ENCODE results near the gene RPS13. TPM values are rescaled to one million over a fixed set of nuclear protein-coding genes. Genes with fewer than 3 reads are reported as not detected.
"Not testable (repeated sequence)": the region's sequence is repeated elsewhere in the genome, so short reads cannot be mapped to it uniquely, and the experiment has no call there.

The RPS13 gene
- total RNA-seq, 4 donors from 2014 or later, result 454 to 1,423 (median 780) TPM

DNA sequence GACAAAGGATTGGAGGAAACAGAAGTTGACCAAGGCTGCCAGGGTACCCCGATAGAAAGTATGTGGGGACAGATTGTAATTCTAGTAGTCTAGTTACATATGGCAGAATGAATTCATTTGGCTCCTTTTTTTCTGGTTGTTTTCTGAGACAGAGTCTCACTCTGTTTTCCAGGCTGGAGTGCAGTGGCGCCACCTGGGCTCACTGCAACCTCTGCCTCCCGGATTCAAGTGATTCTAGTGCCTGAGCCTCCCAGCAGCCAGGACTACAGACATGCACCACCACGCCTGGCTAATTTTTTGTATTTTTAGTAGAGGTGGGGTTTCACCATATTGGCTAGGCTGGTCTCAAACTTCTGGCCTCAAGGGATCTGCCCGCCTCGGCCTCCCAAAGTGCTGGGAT lies 30.3 kb upstream of the RPS13 start:
- H3K27me3 ChIP-seq; in situ Hi-C loops (cut with MboI; ENCODE audit: low pct_ligation_motif_present in 1 of 4, low pct_unique_long_range_greater_than_20kb in 1 of 4, low sequenced_read_pairs in 3 of 4); H3K4me1 ChIP-seq; DNase-seq; H3K27ac ChIP-seq; H3K4me3 ChIP-seq; intact Hi-C loops (cut with DNase I; ENCODE audit: low total_unique reads); H3K9me3 ChIP-seq: not testable (repeated sequence)
- peak in 1 of 5 experiments; percentile 5 for TF ChIP-seq CTCF (IDR thresholded peaks at IDR 0.05)
- whole genome bisulfite sequencing, 2 donors (ENCODE audit: low coverage in 1 of 2), result 90 to 97% methylated on average over 6 of the region's 6 CpGs
- peaks cover 0 to 60% (median 26%) of the 10 kb centered on the region in 4 donors for H3K36me3 ChIP-seq

DNA sequence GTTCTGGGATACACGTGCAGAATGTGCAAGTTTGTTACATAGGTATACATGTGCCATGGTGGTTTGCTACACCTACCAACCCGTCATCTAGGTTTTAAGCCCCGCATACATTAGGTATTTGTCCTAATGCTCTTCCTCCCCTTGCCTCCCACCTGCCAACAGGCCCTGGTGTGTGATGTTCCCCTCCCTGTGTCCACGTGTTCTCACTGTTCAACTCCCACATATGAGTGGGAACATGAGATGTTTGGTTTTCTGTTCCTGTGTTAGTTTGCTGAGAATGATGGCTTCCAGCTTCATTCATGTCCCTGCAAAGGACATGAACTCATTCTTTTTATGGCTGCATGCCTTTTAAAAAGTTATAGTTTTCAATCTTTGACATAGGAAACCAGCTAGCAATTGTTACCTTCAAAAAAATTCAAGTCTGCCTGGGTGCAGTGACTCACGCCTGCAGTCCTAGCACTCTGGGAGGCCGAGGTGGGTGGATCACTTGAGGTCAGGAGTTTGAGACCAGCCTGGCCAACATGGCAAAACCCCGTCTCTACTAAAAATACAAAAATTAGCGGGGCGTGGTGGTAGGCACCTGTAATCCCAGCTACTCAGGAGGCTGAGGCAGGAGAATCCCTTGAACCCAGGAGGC lies 28.1 kb upstream of the RPS13 start:
- H3K27me3 ChIP-seq; DNase-seq; H3K9me3 ChIP-seq; H3K27ac ChIP-seq; H3K4me1 ChIP-seq; H3K4me3 ChIP-seq; in situ Hi-C loops (cut with MboI; ENCODE audit: low pct_ligation_motif_present in 1 of 4, low pct_unique_long_range_greater_than_20kb in 1 of 4, low sequenced_read_pairs in 3 of 4); intact Hi-C loops (cut with DNase I; ENCODE audit: low total_unique reads): not testable (repeated sequence)
- 86 to 91% methylated on average over 6 to 9 of the region's 9 CpGs for WGBS, 2 donors (ENCODE audit: low coverage in 1 of 2)
- H3K36me3 ChIP-seq, result peaks cover 0 to 51% (median 24%) of the 10 kb centered on the region in 4 donors

DNA sequence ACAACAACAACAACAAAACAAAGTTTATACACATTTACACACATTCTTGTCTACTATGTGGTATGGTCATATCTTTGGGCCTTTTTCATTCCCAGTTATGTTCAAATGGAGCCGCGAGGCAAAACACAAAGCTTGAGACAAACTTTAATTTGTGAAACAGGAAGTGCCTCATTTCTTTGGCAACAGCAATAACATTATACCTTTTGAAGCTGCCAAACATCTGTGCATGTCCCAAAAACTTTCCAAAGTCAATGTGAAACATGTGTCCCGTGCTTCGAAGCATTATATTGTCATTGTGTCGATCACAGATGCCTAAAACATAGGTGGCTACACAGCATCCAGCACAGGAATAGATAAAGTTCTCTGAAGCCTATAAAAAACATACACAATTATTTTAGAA lies 25.0 kb upstream of the RPS13 start:
- DNase-seq, result no peak
- Histone ChIP-seq H3K4me1 (peaks cover 0 to 3% (median 0%) of the 10 kb centered on the region in 4 donors), H3K36me3 (peaks cover 0 to 58% (median 22%) of the 10 kb centered on the region in 4 donors), H3K4me3 (no peak overlapping the region), H3K9me3 (no peaks in the 10 kb centered on the region), H3K27ac (no peak overlapping the region), H3K27me3 (no peaks in the 10 kb centered on the region)
- no peak for TF ChIP-seq POLR2A (IDR thresholded peaks at IDR 0.05)
- no peak for TF ChIP-seq POLR2AphosphoS5 (IDR thresholded peaks at IDR 0.05)
- no peak for TF ChIP-seq CTCF (IDR thresholded peaks at IDR 0.05)
- TF ChIP-seq EP300 (IDR thresholded peaks at IDR 0.05; ENCODE audit: low read depth), result no peak
- intact Hi-C loops (cut with DNase I; ENCODE audit: low total_unique reads) (no loop called here), in situ Hi-C loops (cut with MboI; ENCODE audit: low pct_ligation_motif_present in 1 of 4, low pct_unique_long_range_greater_than_20kb in 1 of 4, low sequenced_read_pairs in 3 of 4) (no loop called here)
- 81 to 94% methylated on average over 5 of the region's 5 CpGs for WGBS, 2 donors (ENCODE audit: low coverage in 1 of 2)

DNA sequence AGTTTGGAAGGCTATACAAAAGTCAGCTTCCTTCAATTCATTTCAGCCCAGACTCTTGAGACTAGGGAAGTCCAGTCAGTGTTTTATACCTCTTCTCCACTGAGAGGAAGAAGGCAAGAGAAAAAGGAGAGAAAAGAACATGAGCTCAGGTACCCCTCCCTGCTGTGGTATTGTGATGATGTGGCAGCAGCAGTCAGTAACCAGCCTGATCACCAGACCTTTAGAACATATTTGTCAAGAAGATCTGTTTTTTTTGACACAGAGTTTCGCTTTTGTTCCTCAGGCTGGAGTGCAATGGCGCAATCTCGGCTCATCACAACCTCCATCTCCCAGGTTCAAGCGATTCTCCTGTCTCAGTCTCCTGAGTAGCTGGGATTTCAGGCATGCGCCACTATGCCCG lies 21.2 kb upstream of the RPS13 start:
- 87% methylated on average over 6 of the region's 6 CpGs; no CpG with 5 or more reads in 1 of the 2 donors for WGBS, 2 donors (ENCODE audit: low coverage in 1 of 2)
- no peak for DNase-seq
- Histone ChIP-seq H3K4me3 (no peak overlapping the region), H3K27me3 (no peaks in the 10 kb centered on the region), H3K36me3 (peaks cover 0 to 67% (median 23%) of the 10 kb centered on the region in 4 donors), H3K4me1 (peaks cover 0 to 3% (median 0%) of the 10 kb centered on the region in 4 donors), H3K9me3 (no peaks in the 10 kb centered on the region), H3K27ac (peak overlapping the region in 2 of 4 donors; percentile 29 to 34)
- TF ChIP-seq CTCF (IDR thresholded peaks at IDR 0.05) (no peak), POLR2AphosphoS5 (IDR thresholded peaks at IDR 0.05) (no peak), EP300 (IDR thresholded peaks at IDR 0.05; ENCODE audit: low read depth) (no peak), POLR2A (IDR thresholded peaks at IDR 0.05) (no peak)
- intact Hi-C loops (cut with DNase I; ENCODE audit: low total_unique reads), result no loop called here
- in situ Hi-C loops (cut with MboI; ENCODE audit: low pct_ligation_motif_present in 1 of 4, low pct_unique_long_range_greater_than_20kb in 1 of 4, low sequenced_read_pairs in 3 of 4), result no loop called here

DNA sequence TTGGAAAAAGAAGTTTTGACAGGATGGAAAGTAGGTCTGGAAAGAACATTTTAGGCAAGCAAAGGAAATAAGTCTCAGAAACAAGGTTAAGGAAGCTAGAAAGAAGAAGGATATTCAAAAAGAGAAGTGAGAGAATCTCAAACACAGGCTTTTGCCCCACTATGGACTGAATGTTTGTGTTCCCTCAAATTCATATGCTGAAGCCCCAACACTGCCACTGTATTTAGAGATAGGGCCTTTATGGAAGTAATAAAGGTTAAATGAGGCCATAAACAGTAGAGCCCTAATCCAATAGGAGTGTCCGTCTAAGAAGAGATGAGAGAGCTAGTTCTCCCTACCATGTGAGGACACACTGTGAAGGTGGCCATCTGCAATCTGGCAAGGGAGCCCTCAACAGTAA lies 20.6 kb upstream of the RPS13 start:
- 29 to 54% methylated on average over 1 of the region's 1 CpG for WGBS, 2 donors (ENCODE audit: low coverage in 1 of 2)
- Histone ChIP-seq H3K9me3 (no peaks in the 10 kb centered on the region), H3K4me3 (no peak overlapping the region), H3K27ac (peak overlapping the region in 3 of 4 donors; percentile 29 to 36 (median 29)), H3K4me1 (peaks cover 0 to 3% (median 0%) of the 10 kb centered on the region in 4 donors), H3K27me3 (no peaks in the 10 kb centered on the region), H3K36me3 (peaks cover 0 to 67% (median 26%) of the 10 kb centered on the region in 4 donors)
- intact Hi-C loops (cut with DNase I; ENCODE audit: low total_unique reads) (no loop called here), in situ Hi-C loops (cut with MboI; ENCODE audit: low pct_ligation_motif_present in 1 of 4, low pct_unique_long_range_greater_than_20kb in 1 of 4, low sequenced_read_pairs in 3 of 4) (no loop called here)
- TF ChIP-seq EP300 (IDR thresholded peaks at IDR 0.05; ENCODE audit: low read depth), result no peak
- no peak for TF ChIP-seq CTCF (IDR thresholded peaks at IDR 0.05)
- no peak for TF ChIP-seq POLR2A (IDR thresholded peaks at IDR 0.05)
- TF ChIP-seq POLR2AphosphoS5 (IDR thresholded peaks at IDR 0.05), result no peak
- no peak for DNase-seq

DNA sequence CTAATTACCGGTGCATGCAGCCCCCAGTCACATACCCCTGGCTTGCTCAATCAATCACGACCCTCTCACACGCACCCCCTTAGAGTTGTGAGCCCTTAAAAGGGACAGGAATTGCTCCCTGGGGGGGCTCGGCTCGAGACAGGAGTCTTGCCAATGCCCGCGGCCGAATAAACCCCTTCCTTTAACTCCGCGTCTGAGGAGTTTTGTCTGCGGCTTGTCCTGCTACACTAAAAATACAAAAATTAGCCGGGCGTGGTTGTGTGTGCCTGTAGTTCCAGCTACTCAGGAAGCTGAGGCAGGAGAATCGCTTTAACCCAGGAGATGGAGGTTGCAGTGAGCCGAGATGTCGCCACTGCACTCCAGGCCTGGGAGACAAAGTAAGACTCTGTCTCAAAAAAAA lies 8.5 kb upstream of the RPS13 start:
- in situ Hi-C loops (cut with MboI; ENCODE audit: low pct_ligation_motif_present in 1 of 4, low pct_unique_long_range_greater_than_20kb in 1 of 4, low sequenced_read_pairs in 3 of 4), result not testable (repeated sequence)
- 88 to 92% methylated on average over 13 to 16 of the region's 16 CpGs for WGBS, 2 donors (ENCODE audit: low coverage in 1 of 2)

More for the DNA sequence above, 8.5 kb upstream of the RPS13 start:
- H3K4me1 ChIP-seq; DNase-seq; H3K4me3 ChIP-seq; H3K27me3 ChIP-seq; H3K9me3 ChIP-seq; H3K27ac ChIP-seq; intact Hi-C loops (cut with DNase I; ENCODE audit: low total_unique reads): not testable (repeated sequence)
- peaks cover 0 to 20% (median 10%) of the 10 kb centered on the region in 4 donors for H3K36me3 ChIP-seq
